NCI-H2196 (cell line): ENCODE measurements around the gene PLXNB1.

Experiments used
- DNase-seq: peaks from one replicate; lab custom pipeline; 2025; ENCODE audit not compliant: unreplicated experiment; lab: John Stamatoyannopoulos, UW

The PLXNB1 gene

DNA sequence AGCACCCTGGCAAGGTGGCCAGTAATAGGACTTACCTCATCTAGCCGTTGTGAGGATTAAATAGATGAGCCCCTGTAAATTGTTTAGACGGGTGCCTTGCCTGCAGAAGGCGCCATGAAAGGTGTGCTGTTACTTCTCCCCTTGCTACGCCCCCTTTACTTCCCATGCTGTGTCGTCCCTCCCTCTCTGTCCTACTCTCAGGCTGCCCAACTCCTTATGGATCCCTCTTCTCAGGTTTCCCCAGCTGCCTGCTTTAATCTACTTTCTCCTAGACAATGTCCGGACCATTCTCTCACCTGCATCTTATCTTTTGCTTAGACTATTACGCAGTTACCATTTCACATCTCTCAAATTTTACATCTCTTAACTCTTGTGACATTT, 59.6 kb downstream of the PLXNB1 start:
- DNase-seq: no peak

DNA sequence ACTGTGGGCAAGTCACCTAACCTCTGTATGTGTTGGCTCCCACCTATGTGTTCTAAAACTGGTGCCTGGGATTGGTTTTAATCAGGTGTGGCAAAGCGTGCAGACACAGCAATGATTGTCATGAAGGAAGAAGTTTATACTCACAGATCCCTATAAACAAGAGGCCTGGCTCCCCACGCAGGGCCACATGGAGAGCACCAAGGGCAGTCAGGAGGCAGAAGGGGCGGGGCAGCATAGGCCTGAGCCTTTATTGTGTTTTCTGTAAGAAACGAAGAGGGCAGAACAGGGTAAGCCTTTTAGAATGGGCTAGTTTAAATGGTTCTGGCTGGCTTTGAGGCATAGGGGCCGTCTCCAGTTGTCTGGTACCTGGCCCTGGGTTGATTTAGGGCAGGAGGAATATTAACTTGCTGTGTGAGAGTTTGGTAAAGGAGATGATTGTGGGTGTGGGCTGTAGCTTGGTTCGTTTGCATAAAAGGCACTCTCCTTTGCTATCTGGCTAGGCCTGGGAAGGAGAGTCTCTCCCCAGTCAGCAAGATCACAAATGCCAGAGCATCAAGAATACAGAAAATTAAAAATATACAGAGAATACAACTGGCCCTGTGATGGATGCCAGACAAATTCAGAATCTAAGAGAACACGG, 60.1 kb downstream of the PLXNB1 start:
- DNase-seq: no peak

DNA sequence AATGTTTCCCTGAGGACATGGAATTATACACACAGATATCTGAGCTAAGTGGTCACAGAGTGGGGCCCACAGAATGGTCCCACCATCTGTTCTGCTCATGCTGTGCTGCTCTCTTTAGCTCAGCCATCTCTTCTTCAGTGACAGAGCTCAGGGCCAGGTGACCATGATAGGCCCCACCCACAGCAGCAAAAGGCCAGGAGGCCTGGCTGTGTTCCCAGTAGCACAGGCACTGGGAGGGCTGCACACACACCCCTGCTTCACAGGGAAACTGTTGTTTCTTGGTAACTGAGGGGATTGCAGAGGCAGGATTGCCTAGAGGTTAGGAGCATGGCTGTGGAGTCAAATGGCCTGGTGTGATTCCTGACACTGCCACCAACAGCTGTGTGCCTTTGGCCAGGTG, 62.7 kb downstream of the PLXNB1 start:
- DNase-seq: peak; percentile 47

DNA sequence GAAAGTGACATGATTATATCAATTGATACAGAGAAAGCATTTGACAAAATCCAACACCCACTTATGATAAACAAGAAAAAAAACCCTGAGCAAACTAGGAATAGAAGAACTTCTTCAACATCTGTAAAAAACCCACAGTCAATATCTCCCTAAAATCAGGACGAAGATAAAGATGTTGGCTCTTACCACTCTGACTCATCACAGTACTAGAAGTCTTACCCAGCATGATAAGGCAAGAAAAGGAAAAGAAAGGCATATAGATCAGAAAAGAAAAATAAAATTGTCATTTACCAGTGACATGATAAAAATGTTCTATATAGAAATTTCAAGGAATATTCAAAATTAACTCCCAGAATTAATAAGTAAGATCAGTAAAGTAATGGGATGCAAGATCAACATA, 65.0 kb downstream of the PLXNB1 start:
- DNase-seq: no peak

DNA sequence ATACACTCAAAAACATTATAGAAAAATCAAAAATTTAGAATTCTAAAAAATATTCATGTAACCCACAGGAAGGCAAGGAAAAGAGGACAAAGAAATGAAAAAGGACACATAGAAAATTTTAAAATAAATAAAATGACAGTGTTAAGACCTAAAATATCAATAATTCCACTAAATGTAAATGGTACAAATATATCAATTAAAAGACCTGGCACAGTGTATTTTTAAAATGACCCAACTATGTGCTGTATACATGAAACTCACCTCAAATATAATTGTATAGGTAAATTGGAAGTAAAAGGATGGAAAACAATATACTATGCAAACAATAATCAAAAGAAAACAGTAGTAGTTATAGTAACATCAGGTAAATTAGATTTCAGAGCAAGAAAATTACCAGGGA, 68.0 kb downstream of the PLXNB1 start:
- DNase-seq: no peak

DNA sequence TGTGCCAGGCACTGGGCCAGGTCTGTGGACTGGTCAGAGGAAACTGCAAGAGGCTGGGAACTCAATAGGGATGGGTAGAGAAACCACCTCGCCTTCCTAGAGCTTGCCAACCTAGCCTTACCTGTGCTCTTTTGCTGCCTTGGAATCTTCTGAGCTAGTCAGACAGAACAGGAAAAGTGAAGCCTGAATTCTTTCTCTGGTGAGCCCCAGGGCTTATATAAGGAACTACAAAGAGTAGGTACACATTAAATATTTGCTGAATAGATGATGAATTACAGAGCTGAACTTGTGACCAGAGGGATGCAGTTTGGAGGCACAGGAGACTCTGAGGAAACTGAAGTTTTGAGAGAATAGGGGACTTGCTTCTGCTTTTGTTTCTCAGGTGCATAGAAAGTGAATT, 73.5 kb downstream of the PLXNB1 start:
- DNase-seq: no peak

DNA sequence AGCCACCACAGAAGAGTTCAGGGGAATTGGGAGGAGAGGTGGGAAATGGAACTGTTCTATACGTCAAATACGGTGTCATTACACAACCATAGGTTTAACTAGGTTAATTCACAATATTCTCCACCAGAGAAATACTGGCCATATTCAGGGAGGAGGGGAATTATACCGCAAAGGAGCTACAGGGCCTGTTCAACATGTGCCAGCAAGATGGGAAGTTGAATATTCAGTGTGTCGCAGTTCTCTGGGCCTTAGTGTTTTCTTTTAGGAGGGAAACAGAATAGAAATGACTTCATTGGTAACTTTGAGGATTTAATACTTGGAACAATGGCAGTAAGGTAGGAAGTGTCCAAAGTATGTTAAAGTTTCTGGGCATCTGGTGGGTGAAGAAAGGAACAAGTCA, 75.9 kb downstream of the PLXNB1 start:
- no peak for DNase-seq
